ENCODE results near the gene AKT1S1.

Gene AKT1S1

GRCh38 chr19:49887665-49888509 is 10.7 kb upstream of the AKT1S1 start:
- TF ChIP-seq CTCF (IDR thresholded peaks at IDR 0.05; ENCODE audit: low read depth, low read length, missing control alignments) = no peak
- no peak overlapping the region for H3K4me3 ChIP-seq (ENCODE audit: low read depth, low read length)
- DNase-seq (ENCODE audit: low read depth) = no peak

- no peak for TF ChIP-seq CTCF (IDR thresholded peaks at IDR 0.05; ENCODE audit: low read depth, low read length, missing control alignments)
- DNase-seq (ENCODE audit: low read depth) = no peak
These were observed 10.0 kb upstream of the AKT1S1 start for GRCh38 chr19:49887037-49887664.

GRCh38 chr19:49884760-49885159 is 7.6 kb upstream of the AKT1S1 start:
- no peak overlapping the region for H3K4me3 ChIP-seq (ENCODE audit: low read depth, low read length)
- TF ChIP-seq CTCF (IDR thresholded peaks at IDR 0.05; ENCODE audit: low read depth, low read length, missing control alignments) = no peak
- no peak for DNase-seq (ENCODE audit: low read depth)

More at GRCh38 chr19:49887037-49887664, 10.0 kb upstream of the AKT1S1 start:
- no peak overlapping the region for H3K4me3 ChIP-seq (ENCODE audit: low read depth, low read length)

- no peak for DNase-seq (ENCODE audit: low read depth)
- no peak for TF ChIP-seq CTCF (IDR thresholded peaks at IDR 0.05; ENCODE audit: low read depth, low read length, missing control alignments)
- H3K4me3 ChIP-seq (ENCODE audit: low read depth, low read length) = no peak overlapping the region
These were observed 7.0 kb upstream of the AKT1S1 start for GRCh38 chr19:49884109-49884508.

GRCh38 chr19:49883094-49883493 is 5.9 kb upstream of the AKT1S1 start:
- no peak for DNase-seq (ENCODE audit: low read depth)
- no peak overlapping the region for H3K4me3 ChIP-seq (ENCODE audit: low read depth, low read length)
- no peak for TF ChIP-seq CTCF (IDR thresholded peaks at IDR 0.05; ENCODE audit: low read depth, low read length, missing control alignments)

GRCh38 chr19:49882643-49883042 is 5.5 kb upstream of the AKT1S1 start:
- no peak for DNase-seq (ENCODE audit: low read depth)
- no peak for TF ChIP-seq CTCF (IDR thresholded peaks at IDR 0.05; ENCODE audit: low read depth, low read length, missing control alignments)
- no peak overlapping the region for H3K4me3 ChIP-seq (ENCODE audit: low read depth, low read length)
